KOPT-K1 (cell line): ENCODE results near the gene BACH2.
"Not testable (repeated sequence)": the region's sequence is repeated elsewhere in the genome, so short reads cannot be mapped to it uniquely, and the experiment has no call there.

Experiments used
- H3K27ac ChIP-seq: fragments of 200-600 bp; sonication (generic); 2 replicates; pipeline ENCODE4 v1.5.1; 2016; ENCODE audit warnings: antibody characterized with exemption, mild to moderate bottlenecking, low read depth, low read length; ENCODE audit not compliant: poor library complexity, severe bottlenecking
- H3K36me3 ChIP-seq: fragments of 200-600 bp; sonication (generic); 2 replicates; pipeline ENCODE4 v1.5.1; 2017; ENCODE audit warnings: antibody characterized with exemption, mild to moderate bottlenecking, low read length, moderate library complexity; ENCODE audit not compliant: insufficient read depth
- H3K9me3 ChIP-seq: fragments of 200-600 bp; sonication (generic); 2 replicates; pipeline ENCODE4 v1.5.1; 2017; ENCODE audit warnings: antibody characterized with exemption, low read length, mild to moderate bottlenecking; ENCODE audit not compliant: insufficient read depth, poor library complexity, severe bottlenecking

The BACH2 gene

DNA sequence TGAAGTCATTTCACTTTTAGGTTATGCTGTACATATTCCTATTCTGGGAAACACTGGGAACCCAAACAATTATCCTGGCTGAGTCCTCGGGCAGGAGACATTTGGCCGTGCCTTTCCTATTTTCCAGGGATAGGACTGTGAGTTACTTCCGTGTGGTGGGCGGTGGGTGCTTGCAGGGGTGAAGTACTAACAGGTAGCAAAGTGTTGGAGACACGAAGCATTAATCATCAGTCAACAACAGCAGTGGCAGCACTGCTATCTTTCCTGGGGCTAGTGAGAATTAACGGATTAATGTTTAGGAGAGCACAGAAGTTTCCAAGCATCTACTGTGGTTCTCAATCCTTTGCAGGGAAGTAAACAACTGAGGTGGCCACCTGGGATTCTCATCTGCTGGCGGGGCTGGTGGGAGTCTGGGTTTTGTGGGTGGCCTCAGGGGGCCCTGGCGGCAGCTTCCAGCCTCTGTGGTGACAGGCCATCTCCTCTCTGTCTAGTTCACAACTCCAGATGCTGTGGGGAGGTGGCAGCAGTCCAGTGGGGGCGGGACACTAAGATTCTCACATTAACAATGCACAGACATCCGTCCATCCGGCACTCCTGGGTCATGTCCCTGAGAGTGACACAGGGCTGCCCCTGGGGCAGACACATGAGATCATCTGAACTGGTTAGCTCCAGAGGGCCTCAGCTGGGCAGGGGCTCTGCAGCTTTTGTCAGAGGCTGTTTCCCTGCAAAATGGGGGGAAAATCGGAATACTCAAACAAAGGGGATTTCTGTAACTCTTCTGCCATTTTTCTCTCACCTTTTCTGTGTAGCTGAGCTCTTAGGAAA lies 311.5 kb downstream of the BACH2 start:
- Histone ChIP-seq H3K36me3 (no peaks in the 10 kb centered on the region), H3K27ac (no peak overlapping the region), H3K9me3 (no peaks in the 10 kb centered on the region)

DNA sequence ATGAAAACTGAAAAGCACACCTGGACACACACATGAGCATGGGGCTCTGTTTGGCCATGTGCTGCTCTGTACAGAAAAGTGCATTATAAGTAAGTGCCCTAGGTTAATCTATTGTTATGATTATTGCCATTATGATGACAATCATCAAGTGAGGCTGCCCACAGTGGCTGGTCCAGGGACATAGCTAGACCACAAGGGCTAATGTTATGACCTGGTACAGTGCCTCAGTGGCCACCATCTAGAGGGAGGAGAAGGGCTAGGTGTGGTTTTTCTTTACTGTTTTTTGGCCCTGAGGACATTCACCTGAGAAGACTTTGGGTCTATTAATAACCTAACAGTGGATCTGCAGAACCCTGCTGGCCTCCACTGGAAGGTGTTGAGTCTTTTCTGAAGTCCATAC lies 316.3 kb downstream of the BACH2 start:
- Histone ChIP-seq H3K9me3 (no peaks in the 10 kb centered on the region), H3K27ac (no peak overlapping the region), H3K36me3 (no peaks in the 10 kb centered on the region)

DNA sequence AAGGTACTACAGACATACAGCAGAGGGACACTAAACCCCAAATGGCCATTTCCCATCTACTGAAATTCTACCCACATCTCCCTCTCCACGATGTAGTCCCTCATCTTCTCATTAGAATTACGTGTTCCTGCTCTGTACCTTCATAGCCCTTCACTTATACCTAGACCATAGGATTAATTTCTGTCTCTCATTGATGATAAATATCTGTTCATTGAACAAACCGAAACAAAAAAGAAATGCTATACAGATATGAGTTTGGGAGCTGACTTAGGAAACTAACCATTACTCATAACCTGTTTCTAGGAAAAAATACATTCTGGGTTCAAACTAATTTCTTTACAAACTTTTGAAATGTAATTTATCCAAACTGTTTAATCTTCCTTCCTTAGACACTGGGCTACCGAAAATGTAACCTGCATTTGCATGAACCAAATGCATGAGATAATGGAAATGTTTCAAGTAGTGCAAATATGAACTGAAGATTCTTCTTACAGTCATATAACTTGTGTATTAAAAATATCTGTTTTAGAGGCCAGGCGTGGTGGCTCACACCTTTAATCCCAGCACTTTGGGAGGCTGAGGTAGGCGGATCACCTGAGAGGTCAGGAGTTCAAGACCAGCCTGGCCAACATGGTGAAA lies 317.0 kb downstream of the BACH2 start:
- H3K27ac ChIP-seq = no peak overlapping the region
- H3K36me3 ChIP-seq = no peaks in the 10 kb centered on the region
- no peaks in the 10 kb centered on the region for H3K9me3 ChIP-seq

GRCh38 chr6:89978749-89979145 lies 317.9 kb downstream of the BACH2 start:
- H3K36me3 ChIP-seq = no peaks in the 10 kb centered on the region
- no peaks in the 10 kb centered on the region for H3K9me3 ChIP-seq
- no peak overlapping the region for H3K27ac ChIP-seq

- Histone ChIP-seq H3K36me3 (no peaks in the 10 kb centered on the region), H3K9me3 (no peaks in the 10 kb centered on the region), H3K27ac (no peak overlapping the region)
Measured at GRCh38 chr6:89977808-89978748, 318.6 kb downstream of the BACH2 start.

- H3K27ac ChIP-seq = no peak overlapping the region
- H3K9me3 ChIP-seq = no peaks in the 10 kb centered on the region
- H3K36me3 ChIP-seq = no peaks in the 10 kb centered on the region
Measured at GRCh38 chr6:89976694-89977020, 320.0 kb downstream of the BACH2 start.

DNA sequence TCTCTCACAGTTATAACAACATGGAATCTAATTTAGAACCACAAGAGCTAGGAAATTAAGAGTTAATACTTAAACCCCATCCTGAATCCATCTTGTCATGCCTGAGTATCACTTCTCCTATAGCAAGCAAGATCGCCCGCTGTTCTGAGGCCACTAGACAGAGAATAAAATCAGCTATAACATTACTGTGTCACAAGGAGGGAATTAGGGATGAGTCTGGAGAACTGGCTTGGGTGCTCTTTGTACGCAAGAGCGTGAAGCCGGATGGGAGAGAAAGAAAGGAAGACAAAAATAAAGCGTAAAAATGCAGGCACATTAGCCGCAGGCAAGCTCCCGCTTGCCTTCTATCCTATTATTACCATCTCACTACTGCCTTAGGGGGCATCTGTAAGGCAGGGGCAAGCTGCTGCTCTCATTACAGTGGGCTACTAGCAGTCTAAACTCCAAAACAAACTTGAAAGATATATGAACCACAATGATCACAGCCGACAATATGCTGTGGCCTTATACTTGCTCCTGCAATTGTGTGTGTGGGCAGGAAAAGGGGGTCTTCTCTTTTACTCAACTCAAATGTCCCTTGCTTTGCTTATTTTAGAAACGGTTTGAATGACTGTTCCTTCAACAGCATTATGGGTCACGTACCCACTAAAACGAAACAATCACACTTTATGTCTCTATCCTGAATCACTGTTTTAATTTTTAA lies 320.5 kb downstream of the BACH2 start:
- Histone ChIP-seq H3K27ac (no peak overlapping the region), H3K9me3 (no peaks in the 10 kb centered on the region), H3K36me3 (no peaks in the 10 kb centered on the region)

DNA sequence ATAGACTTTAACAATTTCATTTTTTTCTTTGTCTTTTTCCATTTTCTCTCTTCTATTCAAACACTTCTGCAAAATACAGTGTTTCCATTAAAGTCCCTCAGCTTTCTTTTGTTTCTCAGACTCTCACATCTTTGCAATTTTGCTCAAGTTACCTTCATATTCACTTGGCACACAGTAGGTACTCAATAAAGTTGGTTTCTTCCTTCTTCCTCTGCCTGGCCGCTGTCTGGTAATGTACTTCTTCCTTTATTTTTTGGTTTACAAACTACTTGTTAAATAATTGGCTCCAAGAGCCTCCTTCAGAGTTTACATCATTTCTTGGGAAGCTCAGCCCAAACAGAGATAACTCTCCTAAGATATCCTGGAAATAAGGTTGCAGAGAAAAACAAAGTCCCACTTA lies 321.3 kb downstream of the BACH2 start:
- Histone ChIP-seq H3K9me3 (no peaks in the 10 kb centered on the region), H3K36me3 (no peaks in the 10 kb centered on the region), H3K27ac (no peak overlapping the region)

DNA sequence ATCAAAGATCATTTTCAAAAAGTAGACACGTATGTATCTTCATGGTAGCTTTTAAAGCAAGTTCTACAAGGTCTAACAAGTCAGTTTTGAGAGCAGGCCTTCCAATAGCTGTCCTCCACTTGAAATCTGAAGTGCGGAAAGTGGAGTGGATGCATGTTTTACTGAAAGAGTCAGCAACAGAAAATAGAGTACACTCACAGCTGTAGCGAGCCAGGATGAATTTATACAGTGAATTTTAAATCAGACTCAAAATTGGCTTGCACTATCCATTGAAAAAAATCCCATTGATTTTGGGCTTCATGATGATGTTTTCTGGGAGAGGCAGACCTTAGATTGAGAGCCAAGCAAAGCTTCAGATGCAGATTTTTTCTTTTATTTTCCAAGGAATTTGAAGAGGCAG lies 321.8 kb downstream of the BACH2 start:
- no peaks in the 10 kb centered on the region for H3K36me3 ChIP-seq
- H3K27ac ChIP-seq = no peak overlapping the region
- no peaks in the 10 kb centered on the region for H3K9me3 ChIP-seq

- no peaks in the 10 kb centered on the region for H3K9me3 ChIP-seq
- H3K36me3 ChIP-seq = no peaks in the 10 kb centered on the region
- H3K27ac ChIP-seq = no peak overlapping the region
Measured at GRCh38 chr6:89972025-89972381, 324.6 kb downstream of the BACH2 start.

DNA sequence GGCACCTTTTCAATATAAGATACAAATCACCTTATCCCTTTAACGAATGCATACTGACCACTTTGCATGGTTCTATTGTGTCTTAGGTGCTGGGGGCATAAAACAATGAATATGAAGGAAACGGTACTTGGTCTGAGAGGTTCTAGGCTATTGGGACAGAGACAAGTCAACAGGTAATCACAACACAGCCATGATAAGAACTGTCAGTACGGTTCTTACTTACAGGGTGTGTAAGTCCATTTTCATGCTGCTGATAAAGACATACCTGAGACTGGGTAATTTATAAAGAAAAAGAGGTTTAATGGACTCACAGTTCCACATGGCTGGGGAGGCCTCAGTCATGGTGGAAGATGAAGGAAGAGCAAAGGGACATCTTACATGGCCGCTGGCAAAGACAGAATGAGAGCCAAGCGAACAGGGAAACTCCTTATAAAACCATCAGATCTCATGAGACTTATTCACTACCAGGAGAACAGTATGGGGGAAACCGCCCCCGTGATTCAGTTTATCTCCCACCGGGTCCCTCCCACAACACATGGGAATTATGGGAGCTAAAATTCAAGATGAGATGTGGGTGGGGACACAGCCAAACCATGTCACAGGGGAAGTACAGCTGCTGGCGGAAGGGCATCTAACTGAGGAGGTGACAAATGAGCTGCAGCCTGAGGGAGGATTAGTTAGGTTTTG lies 325.2 kb downstream of the BACH2 start:
- not testable (repeated sequence) for H3K36me3 ChIP-seq, H3K9me3 ChIP-seq, H3K27ac ChIP-seq

- no peak overlapping the region for H3K27ac ChIP-seq
- no peaks in the 10 kb centered on the region for H3K9me3 ChIP-seq
- no peaks in the 10 kb centered on the region for H3K36me3 ChIP-seq
Measured at GRCh38 chr6:89970609-89971337, 325.9 kb downstream of the BACH2 start.

DNA sequence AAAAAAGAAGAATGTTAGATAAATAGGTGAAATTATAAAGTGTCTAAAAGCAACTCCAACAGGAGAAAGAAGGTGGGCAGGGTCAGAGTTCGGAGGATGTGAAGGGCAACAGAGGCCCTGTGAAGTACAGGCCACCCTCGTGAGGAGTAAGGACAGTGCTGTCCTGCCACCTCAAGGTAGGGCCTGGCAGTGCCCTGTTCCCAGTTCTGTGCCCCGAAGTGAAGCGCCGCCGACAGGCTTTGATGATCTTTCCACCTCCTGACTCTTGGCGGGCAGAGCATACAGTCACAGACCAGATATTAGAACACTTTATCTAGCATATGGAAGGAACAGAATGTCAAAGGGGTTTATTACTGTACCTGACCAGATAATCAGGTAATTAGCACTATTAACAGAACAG lies 326.6 kb downstream of the BACH2 start:
- Histone ChIP-seq H3K27ac (no peak overlapping the region), H3K36me3 (no peaks in the 10 kb centered on the region), H3K9me3 (no peaks in the 10 kb centered on the region)

GRCh38 chr6:89966913-89967312 lies 329.7 kb downstream of the BACH2 start:
- Histone ChIP-seq H3K27ac (no peak overlapping the region), H3K9me3 (no peaks in the 10 kb centered on the region), H3K36me3 (no peaks in the 10 kb centered on the region)
